Fibroblast of skin of back (primary cell): ENCODE results near the gene MTUS2.
"Not testable (repeated sequence)": the region's sequence is repeated elsewhere in the genome, so short reads cannot be mapped to it uniquely, and the experiment has no call there.

Experiments used
- DNase-seq: peaks from one replicate; pipeline ENCODE4 v3.0.0-alpha.2; 2013

Gene MTUS2

DNA sequence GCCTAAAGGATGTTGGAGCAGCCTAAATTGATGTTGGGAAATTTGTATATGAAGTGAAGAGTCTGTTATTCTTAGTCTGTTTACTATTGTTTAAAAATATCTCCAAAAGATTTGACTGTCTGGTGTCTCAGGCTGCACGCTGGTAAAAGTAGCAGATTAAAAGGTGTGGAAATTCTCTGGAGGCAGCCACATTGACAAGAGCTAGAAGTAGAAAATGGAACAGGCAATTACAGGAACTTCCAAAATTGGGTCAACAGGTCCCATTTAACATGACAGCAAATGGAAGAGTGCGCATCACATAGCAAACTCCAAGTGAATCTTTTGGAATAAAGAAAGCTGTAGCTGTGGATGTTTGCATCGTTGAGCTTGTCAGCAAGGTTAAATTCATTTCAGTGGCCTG, 138.3 kb downstream of the MTUS2 start:
- no peak for DNase-seq

DNA sequence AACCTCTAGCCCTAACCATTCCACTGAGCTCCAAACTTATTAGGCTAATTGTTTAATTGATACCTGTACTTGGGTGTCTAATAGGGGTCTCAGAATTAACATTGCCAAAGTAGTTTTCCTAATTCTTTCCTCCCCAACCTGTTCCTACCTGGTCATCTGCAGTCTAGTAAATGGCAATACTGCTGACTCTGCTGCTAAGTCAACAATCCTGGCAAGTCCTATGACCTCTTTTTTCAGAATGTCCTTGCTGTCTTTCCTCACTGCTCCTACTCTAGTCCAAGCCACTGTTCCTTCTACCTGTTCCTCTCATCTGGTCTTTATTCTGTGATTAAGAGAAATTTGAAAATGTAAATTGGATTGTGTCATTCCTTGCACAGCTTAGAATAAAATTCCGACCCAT, 143.9 kb downstream of the MTUS2 start:
- DNase-seq, result no peak

DNA sequence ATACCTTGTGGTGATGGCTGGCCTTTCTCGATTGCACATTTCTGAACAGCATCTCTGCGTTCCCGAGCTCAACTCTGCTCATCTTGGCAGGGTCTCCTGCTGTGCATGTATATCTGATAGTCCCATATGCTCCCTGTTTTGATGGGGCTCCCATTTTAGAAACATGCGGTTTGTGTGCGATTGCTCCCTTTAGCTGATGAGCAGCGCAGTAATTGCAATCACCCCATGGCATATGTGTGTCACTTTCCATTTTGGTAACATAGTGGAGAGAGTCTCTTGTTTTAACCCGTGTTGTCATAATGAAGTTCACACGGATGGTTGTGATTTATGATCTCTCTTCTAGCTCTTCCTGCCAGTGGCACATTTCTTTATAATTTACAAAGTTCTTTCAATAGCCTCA, 144.7 kb downstream of the MTUS2 start:
- no peak for DNase-seq

DNA sequence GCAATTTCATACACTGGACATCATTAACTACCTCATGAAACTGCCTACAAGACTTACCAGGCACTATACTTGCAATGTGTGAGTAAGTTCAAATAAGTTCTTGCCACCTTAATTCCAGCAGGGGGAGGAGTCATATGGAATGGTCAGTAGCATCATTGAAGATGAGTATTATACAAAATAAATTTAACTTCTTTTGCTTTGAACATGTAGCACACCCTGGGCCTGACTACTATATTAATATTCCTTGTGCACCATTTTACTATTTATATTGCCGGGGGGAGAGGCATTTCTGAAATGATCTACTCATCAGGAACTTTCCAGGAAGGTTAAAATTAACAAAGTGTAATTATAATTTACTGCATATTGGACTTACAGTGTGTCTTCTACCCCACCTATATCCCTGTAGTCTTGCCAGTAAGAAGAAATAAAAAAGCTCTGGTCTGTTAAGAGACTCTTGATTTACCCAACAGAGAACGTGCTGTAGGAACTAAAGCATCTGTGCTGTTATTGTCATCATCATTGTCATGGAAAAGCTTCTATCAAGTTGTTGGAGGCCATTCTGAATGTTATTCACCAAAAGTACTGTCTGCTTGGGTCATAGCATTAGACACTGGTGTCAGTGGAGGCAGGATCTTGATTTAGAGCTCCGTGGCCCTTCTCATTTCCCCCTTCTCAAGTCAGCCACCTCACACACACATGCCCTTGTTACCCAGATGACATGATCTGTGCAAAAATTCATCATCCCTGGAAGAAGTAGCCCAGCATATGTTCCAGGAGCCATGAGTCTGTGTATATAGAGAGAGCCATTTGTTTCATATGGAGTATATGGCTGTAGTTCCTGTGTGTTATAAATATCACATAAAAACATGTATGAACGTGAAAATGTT, 147.1 kb downstream of the MTUS2 start:
- DNase-seq, result no peak

DNA sequence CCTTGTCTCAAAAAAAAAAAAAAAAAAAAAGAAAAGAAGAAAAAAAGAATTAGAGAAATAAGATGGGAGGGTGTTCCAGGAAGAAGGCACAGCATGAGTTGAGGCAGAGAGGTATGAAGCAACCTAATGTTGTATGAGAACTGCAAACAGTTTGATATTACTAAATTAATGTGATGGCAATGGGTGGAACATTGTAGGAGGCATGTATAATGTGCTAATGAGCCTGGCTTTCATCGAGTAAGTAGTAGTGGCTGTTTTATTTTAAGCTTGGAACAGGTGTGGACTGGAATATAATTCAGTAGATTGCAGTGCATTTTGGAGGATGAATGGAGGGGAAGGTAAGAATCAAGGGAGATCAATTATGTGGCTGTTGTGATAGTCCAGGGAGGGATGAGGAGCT, 156.1 kb downstream of the MTUS2 start:
- DNase-seq, result no peak

DNA sequence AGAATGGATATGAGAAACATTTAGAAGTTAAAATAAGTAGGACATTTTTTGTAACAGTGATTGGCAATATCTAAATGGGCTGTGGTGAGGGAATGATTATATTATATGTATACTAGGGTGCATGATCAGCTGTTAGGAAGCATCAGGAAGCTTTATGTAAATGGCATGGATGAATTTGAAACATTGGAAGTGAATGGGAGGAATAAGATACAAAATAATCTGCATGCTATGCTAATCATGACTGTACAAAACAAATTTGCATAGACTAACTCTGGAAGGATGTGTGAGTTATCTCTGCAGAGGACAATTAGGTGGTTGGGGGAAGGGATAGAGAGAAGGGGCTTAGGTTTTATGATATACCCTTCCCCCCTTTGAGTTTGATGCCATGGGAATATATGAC, 156.5 kb downstream of the MTUS2 start:
- no peak for DNase-seq

DNA sequence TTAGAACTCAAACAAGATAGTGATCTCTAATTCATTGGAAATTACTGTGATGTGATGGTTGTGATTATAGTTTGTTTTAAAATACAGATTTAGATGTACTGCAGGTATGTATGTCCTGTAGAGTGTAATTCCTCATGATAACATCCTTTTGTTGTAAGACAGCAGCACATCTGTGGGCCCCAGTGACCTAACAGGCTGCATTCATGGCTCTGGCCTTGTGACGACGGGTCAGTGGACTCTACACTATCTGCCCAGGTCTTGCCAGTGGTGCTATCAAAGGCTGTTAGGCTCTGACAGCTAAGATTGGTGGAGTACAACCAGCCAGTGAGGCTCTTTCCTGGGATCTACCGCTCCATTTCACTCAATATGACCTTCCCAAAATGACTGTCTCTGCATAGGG, 158.4 kb downstream of the MTUS2 start:
- no peak for DNase-seq

DNA sequence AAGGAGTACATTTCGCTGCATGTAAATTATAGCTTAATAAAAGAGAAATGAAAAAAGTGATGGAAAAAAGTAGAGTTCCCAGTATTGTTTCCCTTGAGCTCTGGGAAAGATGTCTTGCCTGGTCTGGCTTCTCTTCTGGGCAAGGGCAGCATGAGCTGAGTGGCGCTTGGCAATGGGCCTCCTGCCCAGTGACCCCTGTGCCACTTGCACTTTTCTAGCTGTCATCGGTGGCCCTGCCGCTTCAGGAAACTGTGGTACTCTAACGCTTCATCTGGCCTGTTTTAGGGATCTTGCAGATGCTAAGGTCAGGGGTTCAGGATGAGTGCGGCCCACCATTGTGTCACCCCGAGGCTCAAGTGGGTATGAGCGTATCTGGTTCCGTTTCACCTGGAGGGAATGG, 161.4 kb downstream of the MTUS2 start:
- no peak for DNase-seq

DNA sequence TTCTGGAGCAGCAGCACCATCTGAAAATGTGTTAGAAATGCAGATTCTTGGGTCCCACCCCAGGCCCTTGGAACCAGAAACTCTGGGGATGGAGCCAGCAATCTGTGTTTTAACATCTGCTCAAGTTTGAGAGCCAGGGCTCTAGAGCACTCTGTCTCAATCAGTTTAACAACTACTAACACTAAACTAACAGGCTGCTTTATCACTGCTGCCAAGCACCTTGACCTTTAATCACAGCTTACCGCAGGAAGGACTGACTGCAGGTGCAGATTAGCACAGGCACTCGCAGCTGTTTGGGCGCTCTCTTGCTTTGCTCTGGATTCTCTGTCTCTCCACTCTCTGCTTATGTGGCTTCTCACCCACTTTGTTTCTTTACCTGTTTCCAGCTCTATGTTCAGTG, 163.5 kb downstream of the MTUS2 start:
- no peak for DNase-seq

DNA sequence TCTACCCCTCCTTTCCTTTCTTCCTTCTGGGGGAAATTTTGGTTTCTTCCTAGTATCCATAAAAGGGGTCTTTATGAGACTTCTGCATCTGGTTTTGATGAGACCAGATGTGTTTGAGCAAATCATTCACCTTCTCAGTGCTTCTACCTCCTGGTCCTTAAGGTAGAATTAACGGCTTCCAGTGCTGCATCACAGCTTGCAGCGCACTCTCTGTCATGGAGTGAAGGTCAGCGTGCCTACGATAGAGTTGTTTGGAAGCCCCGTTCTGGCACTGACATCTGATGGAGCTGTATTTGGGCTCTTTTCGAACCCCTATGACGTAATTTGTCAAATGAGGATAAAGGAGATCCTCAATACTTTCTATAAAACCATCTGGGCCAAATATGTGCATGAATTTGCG, 164.2 kb downstream of the MTUS2 start:
- DNase-seq, result no peak

DNA sequence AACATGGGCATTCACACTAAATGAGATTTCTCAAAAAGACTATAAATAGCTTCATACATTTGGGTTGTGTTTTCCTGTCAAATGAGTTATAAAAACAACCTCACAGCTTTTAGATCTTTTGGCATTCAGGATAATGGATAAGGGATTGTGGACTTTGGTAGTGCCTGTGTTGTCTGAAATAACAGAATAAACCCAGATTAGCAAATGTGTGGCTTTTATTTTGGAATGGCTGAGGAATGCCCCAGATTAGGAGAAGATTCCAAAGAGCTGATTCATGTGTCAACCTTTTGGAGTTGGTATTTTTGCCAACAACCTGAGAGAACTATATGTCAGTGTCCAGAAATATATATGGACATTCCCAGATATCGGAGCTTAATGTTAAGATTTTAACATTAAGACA, 164.7 kb downstream of the MTUS2 start:
- peak; percentile 1 for DNase-seq

DNA sequence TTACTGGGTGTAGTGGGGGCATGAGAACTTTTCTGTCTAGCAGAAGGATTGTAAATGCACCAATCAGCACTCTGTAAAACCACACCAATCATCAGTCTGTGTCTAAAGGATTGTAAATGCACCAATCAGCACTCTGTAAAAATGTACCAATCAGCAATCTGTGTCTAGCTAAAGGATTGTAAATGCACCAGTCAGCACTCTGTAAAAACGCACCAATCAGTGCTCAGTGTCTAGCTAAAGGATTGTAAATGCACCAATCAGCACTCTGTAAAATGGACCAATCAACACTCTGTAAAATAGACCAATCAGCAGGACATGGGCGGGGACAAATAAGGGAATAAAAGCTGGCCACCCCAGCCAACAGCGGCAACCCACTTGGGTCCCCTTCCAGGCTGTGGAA, 170.2 kb downstream of the MTUS2 start:
- DNase-seq, result not testable (repeated sequence)

DNA sequence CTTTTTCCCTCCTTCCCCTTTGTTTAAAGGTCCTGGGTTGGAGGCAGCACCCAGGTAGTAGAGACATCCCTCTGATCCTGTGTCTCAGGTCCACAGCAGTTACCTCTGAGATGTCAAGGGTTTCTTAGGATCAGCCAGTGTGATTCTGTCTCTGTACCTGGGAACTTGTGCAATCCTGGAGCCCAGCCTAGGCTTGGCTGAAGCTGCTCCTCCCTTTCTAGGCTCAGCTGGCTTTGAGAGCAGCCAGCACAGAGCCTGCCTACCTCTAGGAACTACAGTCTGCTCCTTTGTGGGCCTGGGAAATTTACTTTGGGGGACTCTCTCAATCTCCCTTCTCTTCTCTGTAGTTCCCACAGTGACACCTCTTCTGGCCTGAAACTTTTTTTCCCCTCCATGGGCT, 171.6 kb downstream of the MTUS2 start:
- no peak for DNase-seq

DNA sequence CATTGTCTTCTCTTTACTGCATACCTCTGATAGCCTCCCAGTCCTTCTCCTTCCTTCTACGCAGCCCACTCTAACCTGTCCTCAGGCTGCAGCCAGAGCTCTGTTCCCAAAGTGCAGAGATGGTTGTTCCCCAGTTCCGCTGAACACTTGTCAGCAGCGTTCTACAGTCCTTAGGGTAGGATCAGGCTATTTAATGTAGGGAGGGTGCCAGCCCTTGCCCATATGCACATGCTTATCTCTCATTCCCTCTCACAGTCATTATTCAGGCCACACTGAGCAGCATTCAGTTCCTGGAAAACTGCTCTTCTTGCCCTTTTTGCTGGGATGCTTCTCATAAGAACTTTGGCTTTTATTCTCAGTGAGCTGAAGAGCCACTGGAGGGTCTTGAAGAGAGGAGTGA, 180.7 kb downstream of the MTUS2 start:
- DNase-seq, result no peak

DNA sequence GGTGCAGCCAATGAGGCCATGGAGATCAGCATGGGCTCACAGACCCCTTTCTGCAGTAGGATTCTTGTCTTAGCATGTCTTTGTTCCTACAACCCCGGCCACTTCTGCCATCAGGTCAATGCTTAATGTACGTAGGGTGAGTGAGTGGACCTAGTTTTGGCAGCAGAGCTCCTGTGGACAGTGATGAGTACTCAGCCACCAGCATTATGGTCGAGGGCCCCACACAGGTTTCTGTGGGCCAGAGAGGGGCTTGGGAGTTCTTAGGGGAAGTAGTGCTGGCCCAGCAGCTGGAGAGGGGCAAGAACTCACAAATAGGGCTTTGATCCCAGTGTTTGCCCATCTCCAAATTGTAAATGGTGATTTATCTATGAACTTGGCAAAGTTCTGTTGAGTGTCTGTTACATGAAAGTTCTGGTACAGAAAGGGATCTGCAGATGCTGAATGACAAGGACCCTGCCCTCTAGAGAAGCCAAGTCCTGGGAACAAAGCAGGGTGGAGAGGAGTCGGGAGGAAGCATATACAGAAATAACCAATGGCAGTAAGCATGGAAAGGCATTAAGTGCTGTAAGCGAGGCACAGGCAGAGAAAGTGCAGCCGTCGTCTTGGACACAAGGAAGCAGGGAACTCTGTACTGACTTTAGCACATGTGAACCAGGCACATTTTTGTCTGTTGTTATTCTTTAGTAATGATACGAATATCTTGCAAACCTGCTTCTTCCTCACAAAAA, 185.1 kb downstream of the MTUS2 start:
- no peak for DNase-seq

DNA sequence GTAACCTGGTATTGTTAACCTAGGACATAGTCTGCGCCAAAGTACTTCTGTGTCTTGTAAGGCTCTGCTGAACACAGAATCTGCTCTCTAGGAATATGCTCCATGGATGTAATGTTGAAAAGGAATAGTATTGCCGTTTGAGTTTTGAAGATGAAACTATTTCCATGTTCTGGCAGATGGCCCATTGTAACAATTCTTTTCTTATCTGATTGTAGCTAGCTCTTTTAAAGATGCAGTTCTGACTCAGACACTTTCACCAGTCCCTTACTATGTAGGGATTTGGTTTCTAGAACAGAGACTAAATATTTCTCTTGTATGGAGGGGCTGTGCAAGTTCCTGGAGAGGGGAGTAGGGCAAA, 185.6 kb downstream of the MTUS2 start:
- DNase-seq, result no peak

DNA sequence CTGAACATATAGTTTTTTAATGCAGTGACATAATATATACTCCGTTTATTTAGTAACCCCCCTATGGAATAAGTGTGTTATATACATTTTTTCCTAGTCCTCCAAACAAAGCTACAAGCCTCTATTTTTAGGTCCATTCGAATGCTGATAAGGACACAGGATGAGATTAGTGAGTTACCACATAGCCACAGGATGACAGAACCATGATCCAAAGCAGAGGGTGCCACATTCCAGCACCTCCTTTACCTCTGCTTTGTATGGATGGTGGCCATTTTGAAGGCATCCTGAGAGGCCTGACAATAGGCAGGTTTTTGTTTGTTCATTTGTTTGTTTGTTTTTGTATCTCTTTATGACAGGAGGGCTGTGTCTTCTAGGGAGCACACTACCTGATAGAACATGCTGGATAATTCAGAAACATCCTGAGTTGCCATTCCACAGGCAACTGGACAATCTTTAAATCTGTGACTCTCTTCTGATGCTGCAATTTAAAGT, 186.3 kb downstream of the MTUS2 start:
- no peak for DNase-seq

DNA sequence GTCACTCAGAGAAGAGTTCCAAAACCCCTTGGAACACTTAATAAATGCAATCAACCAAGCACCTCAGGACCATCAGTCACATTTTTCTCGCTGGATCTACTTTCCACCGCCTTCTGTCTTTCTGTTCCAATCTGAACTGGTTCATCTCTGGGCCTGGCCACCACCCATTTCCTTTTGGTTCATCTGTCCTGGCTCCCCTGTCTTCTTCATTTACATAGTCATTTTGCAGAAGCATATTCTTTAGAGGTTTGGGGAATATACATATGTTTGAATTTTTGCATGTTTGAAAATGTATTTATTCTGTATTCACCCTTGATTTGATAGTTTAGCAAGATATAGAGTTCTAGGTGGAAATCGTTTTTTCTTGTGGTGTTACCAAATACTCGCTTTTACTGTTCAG, 188.2 kb downstream of the MTUS2 start:
- DNase-seq, result no peak

DNA sequence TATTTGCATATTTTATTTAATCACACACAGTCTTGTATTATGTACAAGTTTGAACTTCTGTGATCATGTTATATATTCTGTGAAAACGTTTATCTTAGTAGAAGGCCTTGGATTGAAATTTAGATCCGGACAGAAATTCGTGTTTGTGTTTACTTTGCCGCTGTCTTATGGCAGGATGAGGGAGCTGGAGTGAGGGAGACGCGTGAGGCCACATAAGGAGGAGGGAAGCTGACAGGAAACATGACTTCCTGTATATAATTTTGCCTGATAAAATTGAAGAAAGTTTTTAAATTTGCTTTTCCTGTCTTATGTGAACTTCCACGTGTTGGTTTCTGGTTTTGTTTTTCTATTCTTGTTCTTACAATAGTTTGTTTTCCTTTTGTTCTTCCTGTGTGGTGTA, 200.2 kb downstream of the MTUS2 start:
- no peak for DNase-seq

DNA sequence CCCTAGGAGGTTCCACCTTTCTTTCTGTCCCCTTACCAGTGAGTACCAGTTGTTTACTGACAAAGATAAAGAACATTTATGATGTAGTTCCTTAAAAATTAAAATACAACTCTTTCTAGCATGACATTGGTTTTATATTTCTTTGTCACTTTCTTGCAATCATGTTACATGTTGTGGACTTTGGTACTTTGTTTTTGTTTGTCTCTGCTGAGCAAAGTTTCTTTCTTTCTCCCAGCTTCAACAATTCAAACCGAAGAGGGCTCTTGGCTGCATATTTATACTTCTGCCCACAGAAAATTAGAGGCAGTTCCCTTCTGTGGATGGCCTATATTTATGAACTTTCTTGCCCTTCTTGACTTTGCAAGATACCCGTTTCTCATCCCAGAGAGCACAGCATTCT, 201.2 kb downstream of the MTUS2 start:
- DNase-seq, result no peak

DNA sequence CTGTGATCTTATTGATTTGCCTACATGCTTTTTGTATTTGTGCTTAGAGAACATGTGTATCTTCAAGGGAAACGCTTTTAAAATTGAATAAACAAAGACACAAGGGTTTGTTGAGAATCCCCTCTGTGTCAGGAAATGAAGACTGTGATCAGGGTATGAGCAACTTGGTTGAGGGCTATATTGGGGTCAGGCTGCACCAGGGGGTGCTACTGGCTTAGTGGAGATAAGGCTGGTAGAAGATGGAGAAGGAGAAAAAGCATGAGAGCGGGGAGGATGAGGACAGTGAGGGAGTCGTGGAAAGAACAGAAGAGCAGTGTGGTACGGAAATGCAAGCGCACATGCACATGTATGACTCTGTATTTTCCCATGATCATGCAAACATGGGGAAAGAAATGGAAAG, 201.6 kb downstream of the MTUS2 start:
- DNase-seq, result no peak

DNA sequence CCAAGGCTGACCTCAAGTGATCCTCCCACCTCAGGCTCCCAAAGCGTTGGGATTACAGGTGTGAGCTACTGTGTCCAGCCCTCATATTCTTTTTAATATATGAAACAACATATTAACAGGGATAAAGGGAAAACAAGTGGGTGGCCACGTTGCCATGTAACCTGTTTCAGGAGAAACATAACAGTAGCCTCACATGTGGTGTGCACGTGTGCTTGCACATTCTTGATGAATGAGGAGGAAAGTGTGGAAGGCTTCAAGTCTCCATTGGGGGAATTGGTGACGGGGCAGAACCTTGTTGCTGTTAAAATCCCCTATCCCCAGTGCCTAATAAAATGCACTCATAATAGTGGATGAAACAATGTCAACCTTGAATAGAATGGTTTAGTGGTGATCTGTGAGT, 202.3 kb downstream of the MTUS2 start:
- DNase-seq, result no peak

DNA sequence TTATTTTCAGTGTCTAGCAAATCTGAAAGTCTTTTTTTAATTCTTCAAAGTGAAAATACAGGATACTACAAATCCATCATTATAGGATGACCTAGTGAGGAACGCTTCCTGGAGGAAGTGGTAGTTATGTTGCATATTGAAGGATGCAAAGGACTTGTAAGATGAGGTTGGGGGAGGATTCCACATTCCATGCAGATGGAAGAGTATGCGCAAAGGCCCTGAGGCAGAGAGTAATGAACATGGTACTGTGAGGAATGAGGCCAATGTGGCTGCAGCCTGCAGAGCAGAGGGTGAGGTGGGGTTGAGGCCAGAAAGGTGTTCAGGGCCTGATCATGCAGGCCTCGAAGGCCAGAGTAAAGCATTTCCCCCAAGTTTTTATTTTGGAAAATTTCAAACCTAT, 202.8 kb downstream of the MTUS2 start:
- no peak for DNase-seq

DNA sequence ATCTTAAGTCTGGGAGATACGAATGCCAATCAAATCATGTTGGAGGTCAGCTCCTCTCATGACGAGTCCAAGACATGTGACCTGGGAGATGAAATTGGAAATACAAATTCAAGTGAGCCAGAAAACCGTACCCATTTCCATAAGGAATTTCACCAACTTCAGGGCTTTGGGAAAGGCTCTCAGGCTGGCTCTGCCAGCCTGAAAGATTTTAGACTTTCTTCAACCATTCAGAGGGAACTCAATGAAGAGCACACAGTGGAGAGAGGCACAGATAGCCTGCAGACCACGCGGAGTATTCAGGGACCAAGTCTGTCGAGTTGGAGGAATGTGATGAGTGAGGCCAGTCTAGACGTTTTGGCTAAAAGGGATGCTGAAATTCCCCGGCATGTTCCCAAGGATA, 204.6 kb downstream of the MTUS2 start:
- DNase-seq, result no peak
